ENCODE measurements around the gene FGF22.
"Not testable (repeated sequence)": the region's sequence is repeated elsewhere in the genome, so short reads cannot be mapped to it uniquely, and the experiment has no call there.

The FGF22 gene

GRCh38 chr19:661427-662196 is 21.9 kb downstream of the FGF22 start:
- no peak for FAIRE-seq

GRCh38 chr19:662207-662961 is 22.7 kb downstream of the FGF22 start:
- no peak for FAIRE-seq

DNA sequence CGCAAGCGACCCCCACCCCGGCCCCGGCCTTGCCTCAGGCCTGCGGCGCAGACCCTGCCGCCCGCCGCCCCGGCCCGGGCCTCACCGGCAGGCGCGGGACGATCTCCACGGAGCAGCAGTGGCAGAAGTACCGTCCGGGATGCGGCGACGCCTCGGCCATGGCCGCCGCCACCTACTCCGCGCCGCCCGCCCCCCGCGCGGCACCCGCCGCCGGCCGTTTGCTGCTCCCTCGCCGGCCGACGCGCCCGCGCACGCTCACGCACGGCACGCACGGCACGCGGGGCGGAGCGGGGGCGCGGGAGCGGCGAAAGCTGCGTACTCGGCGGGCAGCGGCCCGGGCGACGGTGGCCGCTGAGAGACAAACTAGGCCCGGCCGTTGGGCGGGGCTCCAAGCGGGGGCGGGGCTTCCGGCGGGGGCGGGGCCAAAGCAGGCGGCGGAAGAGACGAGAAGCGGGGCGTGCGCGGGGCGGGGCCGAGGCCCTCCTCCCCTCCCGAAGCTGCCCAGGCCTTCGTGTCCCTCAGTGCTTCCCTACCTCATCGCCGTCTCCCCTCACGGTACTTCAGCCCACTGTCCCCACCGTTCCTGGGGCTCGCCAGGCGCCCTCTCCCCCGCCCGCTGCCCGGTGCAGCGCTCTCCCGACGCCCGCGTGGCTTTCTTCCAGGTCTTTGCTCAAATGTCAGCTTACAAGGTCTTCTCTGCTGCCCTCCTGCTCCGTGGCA is 23.4 kb downstream of the FGF22 start, which contains the start of gene RNF126:
Gene RNF126, minus strand, starts transcription at position 253 of the 720 bp plus-strand sequence. Its CDS starts 93 bp downstream, at position 160.
- FAIRE-seq: no peak

GRCh38 chr19:663682-664117 is 24.0 kb downstream of the FGF22 start:
- no peak for FAIRE-seq

DNA sequence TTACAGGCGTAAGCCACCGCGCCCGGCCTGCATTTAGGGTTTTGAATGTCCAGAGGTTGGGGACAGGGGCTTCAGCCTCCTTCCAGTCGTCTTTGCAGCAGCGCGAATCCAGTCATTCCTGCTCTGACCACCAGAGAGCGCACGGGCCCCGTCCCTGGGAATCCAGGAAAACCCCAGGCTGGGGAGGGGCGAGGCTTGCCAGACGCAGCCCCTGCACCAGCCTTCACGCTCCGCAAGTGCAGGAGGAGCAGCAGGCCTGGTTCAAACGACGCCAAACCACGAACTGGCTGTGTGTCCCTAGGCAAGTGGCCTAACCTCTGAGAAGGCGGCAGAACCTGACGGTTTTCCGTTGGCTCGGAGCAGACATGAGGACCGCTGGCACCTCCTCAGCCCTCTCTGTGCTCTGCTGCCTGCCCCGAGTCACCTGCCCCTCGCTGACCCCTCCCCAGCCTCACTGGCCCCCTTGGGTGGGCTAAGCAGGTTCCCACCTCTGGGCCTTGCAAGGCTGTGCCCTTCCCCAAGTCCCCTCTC is 25.3 kb downstream of the FGF22 start:
- FAIRE-seq: no peak

DNA sequence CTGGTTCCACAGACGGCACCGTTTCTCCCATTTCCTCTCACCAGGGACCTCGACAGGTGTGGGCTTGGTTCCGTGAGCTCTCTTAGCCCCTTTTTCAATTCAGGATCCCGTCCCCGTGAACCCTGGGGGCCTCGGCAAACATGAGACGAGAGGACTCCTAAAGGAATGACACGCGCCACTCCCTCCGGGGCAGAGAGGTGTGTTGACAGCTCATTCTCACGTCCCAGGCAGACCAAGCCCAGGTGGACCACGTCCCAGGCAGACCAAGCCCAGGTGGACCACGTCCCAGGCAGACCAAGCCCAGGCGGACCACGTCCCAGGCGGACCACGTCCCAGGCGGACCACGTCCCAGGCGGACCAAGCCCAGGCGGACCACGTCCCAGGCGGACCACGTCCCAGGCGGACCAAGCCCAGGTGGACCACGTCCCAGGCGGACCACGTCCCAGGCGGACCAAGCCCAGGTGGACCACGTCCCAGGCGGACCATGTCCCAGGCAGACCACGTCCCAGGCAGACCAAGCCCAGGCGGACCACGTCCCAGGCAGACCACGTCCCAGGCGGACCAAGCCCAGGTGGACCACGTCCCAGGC is 27.4 kb downstream of the FGF22 start:
- not testable (repeated sequence) for FAIRE-seq

GRCh38 chr19:668675-669434 is 29.2 kb downstream of the FGF22 start:
- not testable (repeated sequence) for FAIRE-seq

DNA sequence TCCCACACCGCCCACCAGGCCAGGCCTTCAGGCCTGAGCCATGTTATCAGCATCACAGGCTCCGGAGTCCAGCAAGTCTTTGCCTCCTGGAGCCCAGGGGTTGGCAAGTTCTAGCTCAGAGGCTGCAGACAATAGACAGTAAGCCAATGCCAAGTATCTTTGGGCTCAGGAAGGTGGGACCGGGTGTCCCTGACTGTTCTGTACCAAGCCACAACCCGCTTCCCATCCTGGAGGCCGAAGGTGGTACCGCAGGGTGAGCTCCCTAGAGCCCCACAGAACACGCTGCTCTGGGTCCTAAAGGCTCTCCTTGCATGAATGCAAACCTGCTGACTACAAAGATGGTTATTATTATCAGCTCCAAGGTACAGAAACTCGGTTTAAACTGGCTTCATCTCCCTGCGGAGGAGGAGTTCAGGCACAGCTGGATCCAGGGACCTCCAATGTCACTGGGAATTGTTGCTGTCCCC is 31.0 kb downstream of the FGF22 start:
- FAIRE-seq: no peak

DNA sequence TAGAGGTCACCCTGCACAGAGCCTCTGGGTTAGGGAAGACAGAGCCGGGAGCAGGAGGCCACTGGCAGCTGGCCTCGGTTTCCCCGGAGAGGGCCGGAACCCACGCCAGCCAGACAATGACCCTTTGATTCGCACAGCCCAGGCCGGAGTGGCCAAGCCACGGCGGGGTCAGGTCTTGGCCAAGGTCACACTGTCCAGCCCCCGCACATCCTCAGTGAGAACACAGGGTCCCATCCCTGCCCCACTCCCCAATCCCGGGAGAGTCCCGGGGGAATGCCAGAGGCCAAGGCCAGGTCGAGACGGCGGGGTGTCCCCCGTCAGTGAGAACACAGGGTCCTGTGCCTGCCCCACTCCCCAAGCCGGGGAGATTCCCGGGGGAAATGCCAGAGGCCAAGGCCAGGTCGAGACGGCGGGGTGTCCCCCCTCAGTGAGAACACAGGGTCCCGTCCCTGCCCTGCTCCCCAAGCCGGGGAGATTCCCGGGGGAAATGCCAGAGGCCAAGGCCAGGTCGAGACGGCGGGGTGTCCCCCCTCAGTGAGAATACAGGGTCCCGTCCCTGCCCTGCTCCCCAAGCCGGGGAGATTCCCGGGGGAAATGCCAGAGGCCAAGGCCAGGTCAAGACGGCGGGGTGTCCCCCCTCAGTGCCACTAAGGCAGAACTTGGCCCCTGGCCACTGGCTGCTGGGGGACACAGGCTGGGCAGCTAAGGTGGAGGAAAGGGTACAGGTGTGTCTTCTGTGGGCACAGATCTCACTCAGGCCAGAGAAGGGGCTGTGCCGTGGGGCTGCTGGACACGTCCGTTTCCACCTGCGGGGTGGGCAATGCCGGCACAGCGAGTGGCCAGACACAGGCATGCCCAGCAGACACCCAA is 34.8 kb downstream of the FGF22 start:
- no peak for FAIRE-seq

- FAIRE-seq: no peak
Observed at GRCh38 chr19:676007-676338, 36.3 kb downstream of the FGF22 start.

GRCh38 chr19:676339-677105 is 36.8 kb downstream of the FGF22 start, which contains the start of gene FSTL3:
TSS of gene FSTL3 (plus strand) at chr19:676392. CDS start at chr19:676424, 32 bp downstream.
- no peak for FAIRE-seq

GRCh38 chr19:677201-677600 is 37.5 kb downstream of the FGF22 start:
- no peak for FAIRE-seq

GRCh38 chr19:677601-678436 is 38.1 kb downstream of the FGF22 start:
- no peak for FAIRE-seq

DNA sequence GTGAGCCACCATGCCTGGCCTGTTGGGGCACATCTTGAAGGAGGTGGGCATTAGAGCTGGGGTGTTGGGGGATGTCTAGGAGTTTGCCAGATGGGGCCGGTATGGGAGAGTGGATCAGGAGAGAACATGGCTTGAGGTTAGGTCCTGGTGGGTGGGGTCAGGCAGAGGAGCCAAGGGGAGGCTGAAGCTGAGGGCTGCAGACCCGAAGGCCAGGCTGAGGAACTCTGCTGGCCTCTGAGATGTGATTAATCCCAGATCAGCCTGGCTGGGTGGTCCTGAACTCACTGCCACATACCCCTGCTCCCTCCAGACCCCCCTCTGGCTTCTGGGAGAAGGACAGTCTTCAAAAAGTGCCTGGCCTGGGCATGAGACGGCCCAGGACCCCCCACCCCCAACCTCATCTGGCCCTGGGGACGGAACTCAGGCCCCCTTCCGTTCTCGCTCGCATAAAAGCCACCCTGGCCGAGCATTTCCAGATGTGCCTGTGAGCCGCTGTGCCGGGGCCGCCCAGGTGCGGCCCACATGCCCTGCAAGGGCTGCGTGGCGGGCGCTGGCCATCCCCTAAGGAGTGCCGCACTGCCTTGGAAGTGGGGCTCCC is 39.2 kb downstream of the FGF22 start:
- no peak for FAIRE-seq

- no peak for FAIRE-seq
Observed at GRCh38 chr19:679418-680286, 40.0 kb downstream of the FGF22 start.

GRCh38 chr19:680287-681028 is 40.8 kb downstream of the FGF22 start:
- FAIRE-seq: no peak
